ENCODE results near the gene WBP2.

Gene WBP2

DNA sequence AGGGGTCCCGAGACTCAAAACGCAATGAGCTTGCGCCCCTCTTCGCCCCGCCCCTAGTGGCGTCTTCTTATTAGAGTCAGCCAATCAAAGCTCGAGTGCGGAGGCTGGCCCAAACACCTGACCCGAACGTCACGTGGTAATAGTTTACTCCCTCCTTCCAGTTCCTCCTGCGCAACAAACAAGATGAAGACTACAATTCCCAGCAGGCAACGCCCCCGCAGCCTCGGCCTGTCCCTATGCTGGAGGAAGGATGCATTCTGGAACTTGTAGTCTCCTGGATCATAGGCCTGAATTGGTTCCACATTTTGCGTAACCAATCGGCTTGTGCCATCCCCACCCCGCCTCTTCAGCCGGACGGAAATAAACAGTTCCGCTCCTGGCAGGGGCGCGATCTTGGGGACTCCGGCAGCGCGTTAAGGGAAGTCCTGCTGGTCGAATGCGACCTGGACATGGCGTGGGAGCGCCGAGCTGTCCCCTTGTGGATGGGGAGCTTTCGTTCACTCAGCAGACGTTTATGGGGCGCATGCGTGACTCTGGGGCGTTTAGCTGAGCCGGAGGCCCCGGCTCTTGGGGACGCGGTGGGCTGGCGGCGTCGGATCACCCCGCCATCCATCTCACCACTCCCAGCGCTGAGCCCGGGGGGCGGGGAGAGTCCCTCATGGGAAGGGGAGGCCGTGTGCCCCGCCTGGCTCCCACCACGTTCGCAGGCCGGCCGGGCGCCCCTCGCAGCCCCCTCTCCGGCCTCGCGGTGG, at the start of gene WBP2:
WBP2 (minus strand) TSS at position 26 of the 752 bp plus-strand sequence. CDS start 38 bp downstream, outside the sequence.
- Histone ChIP-seq H3K4me1 (ENCODE audit: control insufficient read depth, insufficient read depth, low read length) (no peaks in the 10 kb centered on the region), H3K36me3 (ENCODE audit: control insufficient read depth, insufficient read depth, low read length) (peaks cover 7% of the 10 kb centered on the region), H3K9ac (ENCODE audit: low read depth, low read length) (peak within 1 kb of the TSS; percentile 83), H3K27me3 (ENCODE audit: control insufficient read depth, insufficient read depth, low read length) (no peaks in the 10 kb centered on the region), H3K4me3 (ENCODE audit: low read depth, low read length) (peak within 1 kb of the TSS; percentile 95), H3K9me3 (ENCODE audit: control insufficient read depth, insufficient read depth, low read length) (no peaks in the 10 kb centered on the region)

DNA sequence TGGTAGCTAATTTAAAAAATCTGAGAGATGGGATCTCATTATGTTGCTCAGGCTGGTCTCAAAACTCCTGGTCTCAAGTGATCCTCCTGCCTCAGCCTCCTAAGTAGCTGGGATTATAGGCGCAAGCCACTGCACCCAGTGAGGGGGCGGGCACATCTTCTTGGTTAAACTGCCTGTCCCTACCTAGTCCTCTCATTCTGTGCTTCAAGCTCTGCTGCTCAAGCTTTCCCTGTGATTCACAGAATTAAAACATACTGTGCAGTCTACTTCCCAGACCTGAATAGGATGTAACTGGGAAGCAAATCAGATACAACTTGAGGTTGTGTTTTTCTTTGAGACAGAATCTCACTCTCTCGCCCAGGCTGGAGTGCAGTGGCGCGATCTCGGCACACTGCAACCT, 47.3 kb upstream of the WBP2 start:
- Histone ChIP-seq H3K4me3 (ENCODE audit: low read depth, low read length) (no peak overlapping the region), H3K4me1 (ENCODE audit: control insufficient read depth, insufficient read depth, low read length) (peaks cover 2% of the 10 kb centered on the region), H3K9ac (ENCODE audit: low read depth, low read length) (no peak overlapping the region), H3K27me3 (ENCODE audit: control insufficient read depth, insufficient read depth, low read length) (no peaks in the 10 kb centered on the region), H3K9me3 (ENCODE audit: control insufficient read depth, insufficient read depth, low read length) (no peaks in the 10 kb centered on the region), H3K36me3 (ENCODE audit: control insufficient read depth, insufficient read depth, low read length) (peaks cover 40% of the 10 kb centered on the region)

DNA sequence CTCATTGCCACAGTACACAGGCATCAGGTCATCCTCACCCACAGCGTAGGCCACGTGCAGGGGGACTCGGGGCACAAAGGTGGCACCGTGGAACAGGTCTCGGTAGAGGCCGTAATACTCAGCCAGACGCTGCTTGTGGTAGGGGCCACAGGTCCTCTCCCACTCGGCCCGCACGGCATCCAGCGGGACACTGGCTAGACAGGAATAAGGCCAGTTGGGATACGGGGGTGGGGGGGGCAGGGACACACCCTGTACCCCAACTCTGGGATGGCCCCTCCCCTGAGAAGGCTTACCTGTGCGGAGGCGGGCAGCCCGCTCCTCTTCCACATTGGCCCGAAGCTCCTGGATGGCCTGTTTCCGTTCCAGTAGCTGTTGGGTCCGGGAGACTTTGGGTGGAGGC, 46.6 kb upstream of the WBP2 start:
- peaks cover 40% of the 10 kb centered on the region for H3K36me3 ChIP-seq (ENCODE audit: control insufficient read depth, insufficient read depth, low read length)
- peaks cover 2% of the 10 kb centered on the region for H3K4me1 ChIP-seq (ENCODE audit: control insufficient read depth, insufficient read depth, low read length)
- H3K4me3 ChIP-seq (ENCODE audit: low read depth, low read length) = no peak overlapping the region
- no peaks in the 10 kb centered on the region for H3K27me3 ChIP-seq (ENCODE audit: control insufficient read depth, insufficient read depth, low read length)
- no peaks in the 10 kb centered on the region for H3K9me3 ChIP-seq (ENCODE audit: control insufficient read depth, insufficient read depth, low read length)
- no peak overlapping the region for H3K9ac ChIP-seq (ENCODE audit: low read depth, low read length)

- H3K27me3 ChIP-seq (ENCODE audit: control insufficient read depth, insufficient read depth, low read length) = no peaks in the 10 kb centered on the region
- H3K4me1 ChIP-seq (ENCODE audit: control insufficient read depth, insufficient read depth, low read length) = peaks cover 2% of the 10 kb centered on the region
- H3K9me3 ChIP-seq (ENCODE audit: control insufficient read depth, insufficient read depth, low read length) = no peaks in the 10 kb centered on the region
- peaks cover 40% of the 10 kb centered on the region for H3K36me3 ChIP-seq (ENCODE audit: control insufficient read depth, insufficient read depth, low read length)
- no peak overlapping the region for H3K9ac ChIP-seq (ENCODE audit: low read depth, low read length)
- H3K4me3 ChIP-seq (ENCODE audit: low read depth, low read length) = no peak overlapping the region
Measured at GRCh38 chr17:75900691-75901533, 45.8 kb upstream of the WBP2 start.

- Histone ChIP-seq H3K9me3 (ENCODE audit: control insufficient read depth, insufficient read depth, low read length) (no peaks in the 10 kb centered on the region), H3K9ac (ENCODE audit: low read depth, low read length) (no peak overlapping the region), H3K4me3 (ENCODE audit: low read depth, low read length) (no peak overlapping the region), H3K27me3 (ENCODE audit: control insufficient read depth, insufficient read depth, low read length) (no peaks in the 10 kb centered on the region), H3K36me3 (ENCODE audit: control insufficient read depth, insufficient read depth, low read length) (peaks cover 40% of the 10 kb centered on the region), H3K4me1 (ENCODE audit: control insufficient read depth, insufficient read depth, low read length) (peaks cover 5% of the 10 kb centered on the region)
Measured at GRCh38 chr17:75899767-75900468, 44.8 kb upstream of the WBP2 start.

- Histone ChIP-seq H3K4me1 (ENCODE audit: control insufficient read depth, insufficient read depth, low read length) (peaks cover 9% of the 10 kb centered on the region), H3K36me3 (ENCODE audit: control insufficient read depth, insufficient read depth, low read length) (peaks cover 40% of the 10 kb centered on the region), H3K9me3 (ENCODE audit: control insufficient read depth, insufficient read depth, low read length) (no peaks in the 10 kb centered on the region), H3K4me3 (ENCODE audit: low read depth, low read length) (no peak overlapping the region), H3K9ac (ENCODE audit: low read depth, low read length) (no peak overlapping the region), H3K27me3 (ENCODE audit: control insufficient read depth, insufficient read depth, low read length) (no peaks in the 10 kb centered on the region)
Measured at GRCh38 chr17:75899353-75899752, 44.2 kb upstream of the WBP2 start.

DNA sequence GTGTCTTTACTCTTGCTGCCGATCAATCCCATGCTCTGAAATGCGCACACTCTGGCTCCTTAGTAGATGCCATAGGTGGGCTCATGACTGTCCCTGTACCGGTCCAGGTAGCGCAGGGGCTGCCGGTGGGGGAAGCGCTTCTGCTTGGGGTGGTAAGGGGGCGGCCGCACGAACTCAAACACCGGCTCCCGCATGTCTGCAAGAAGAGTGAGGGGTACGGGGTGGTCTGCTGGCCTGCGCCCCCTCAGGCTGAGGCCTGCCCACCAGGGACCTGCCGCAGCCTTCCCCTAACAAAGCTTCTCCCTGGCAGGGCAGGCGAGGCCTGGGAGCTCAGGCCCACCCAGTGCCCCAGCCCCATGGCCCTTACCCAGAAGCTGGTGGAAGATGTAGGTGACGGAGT, 43.7 kb upstream of the WBP2 start:
- Histone ChIP-seq H3K36me3 (ENCODE audit: control insufficient read depth, insufficient read depth, low read length) (peaks cover 40% of the 10 kb centered on the region), H3K27me3 (ENCODE audit: control insufficient read depth, insufficient read depth, low read length) (no peaks in the 10 kb centered on the region), H3K9me3 (ENCODE audit: control insufficient read depth, insufficient read depth, low read length) (no peaks in the 10 kb centered on the region), H3K4me3 (ENCODE audit: low read depth, low read length) (no peak overlapping the region), H3K9ac (ENCODE audit: low read depth, low read length) (no peak overlapping the region), H3K4me1 (ENCODE audit: control insufficient read depth, insufficient read depth, low read length) (peaks cover 11% of the 10 kb centered on the region)

DNA sequence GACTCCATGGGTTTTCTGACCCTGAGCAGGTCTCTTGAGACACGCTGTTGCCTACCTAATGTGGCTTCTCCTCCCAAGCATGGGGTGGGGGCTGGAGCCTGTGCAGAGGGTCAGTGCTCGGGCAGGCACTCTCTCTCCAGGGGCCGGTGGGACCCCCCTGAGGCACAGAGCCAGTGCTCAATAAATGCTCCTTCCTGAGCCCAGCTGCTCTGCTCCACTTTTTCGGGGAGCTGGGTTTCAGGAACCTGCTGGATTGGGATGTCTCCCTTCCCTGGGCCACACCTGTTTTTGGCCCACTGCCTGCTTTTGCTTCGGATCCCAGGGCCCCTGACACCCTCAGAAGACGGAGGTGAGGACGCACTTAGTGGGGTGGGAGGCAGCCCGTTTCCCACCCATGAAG, 42.9 kb upstream of the WBP2 start:
- peaks cover 11% of the 10 kb centered on the region for H3K4me1 ChIP-seq (ENCODE audit: control insufficient read depth, insufficient read depth, low read length)
- peaks cover 38% of the 10 kb centered on the region for H3K36me3 ChIP-seq (ENCODE audit: control insufficient read depth, insufficient read depth, low read length)
- no peak overlapping the region for H3K9ac ChIP-seq (ENCODE audit: low read depth, low read length)
- H3K27me3 ChIP-seq (ENCODE audit: control insufficient read depth, insufficient read depth, low read length) = no peaks in the 10 kb centered on the region
- no peaks in the 10 kb centered on the region for H3K9me3 ChIP-seq (ENCODE audit: control insufficient read depth, insufficient read depth, low read length)
- no peak overlapping the region for H3K4me3 ChIP-seq (ENCODE audit: low read depth, low read length)

DNA sequence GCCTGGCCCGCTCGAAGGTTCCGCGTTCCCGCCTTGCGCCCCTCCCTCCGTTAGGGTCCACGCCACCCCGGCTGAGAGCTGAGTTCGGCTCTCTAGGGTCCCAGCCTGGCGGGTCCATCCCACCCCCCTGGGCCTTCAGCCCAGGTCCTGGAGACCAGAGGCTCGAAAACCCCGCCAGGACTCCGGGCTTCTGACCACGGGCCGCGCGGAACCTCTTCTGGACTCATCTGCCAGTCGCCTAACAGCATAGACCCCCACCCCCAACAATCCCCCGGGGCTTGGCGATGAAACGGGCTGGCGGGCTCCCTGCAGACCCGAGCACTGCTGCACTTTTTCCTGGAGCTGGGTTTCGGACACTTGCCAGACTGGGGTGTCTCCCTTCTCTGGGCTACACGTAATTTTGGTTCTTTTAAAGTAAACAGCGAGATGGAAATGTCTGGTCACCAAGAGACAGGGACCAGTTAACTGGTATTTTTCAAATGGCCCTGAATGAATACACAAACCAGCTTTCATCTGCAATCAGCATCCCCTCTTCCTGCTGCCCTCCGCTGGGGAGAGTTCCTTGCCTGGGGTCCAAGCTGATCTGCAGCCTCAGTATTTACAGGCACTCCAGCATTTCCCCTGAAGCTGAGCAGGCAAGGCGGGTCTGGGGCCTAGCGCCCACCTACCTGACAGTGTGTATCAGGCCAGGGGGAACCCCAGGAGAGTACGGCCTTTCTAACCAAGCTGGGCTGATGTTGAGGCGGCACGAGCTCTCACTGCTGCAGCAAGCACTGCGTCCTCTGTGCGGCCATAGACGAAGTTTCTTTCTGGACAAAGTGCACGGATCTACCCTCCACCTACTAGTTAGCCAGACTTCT, 42.3 kb upstream of the WBP2 start:
- Histone ChIP-seq H3K36me3 (ENCODE audit: control insufficient read depth, insufficient read depth, low read length) (peaks cover 36% of the 10 kb centered on the region), H3K9ac (ENCODE audit: low read depth, low read length) (peak overlapping the region; percentile 60), H3K9me3 (ENCODE audit: control insufficient read depth, insufficient read depth, low read length) (no peaks in the 10 kb centered on the region), H3K4me1 (ENCODE audit: control insufficient read depth, insufficient read depth, low read length) (peaks cover 11% of the 10 kb centered on the region), H3K27me3 (ENCODE audit: control insufficient read depth, insufficient read depth, low read length) (no peaks in the 10 kb centered on the region), H3K4me3 (ENCODE audit: low read depth, low read length) (peak overlapping the region; percentile 41)

DNA sequence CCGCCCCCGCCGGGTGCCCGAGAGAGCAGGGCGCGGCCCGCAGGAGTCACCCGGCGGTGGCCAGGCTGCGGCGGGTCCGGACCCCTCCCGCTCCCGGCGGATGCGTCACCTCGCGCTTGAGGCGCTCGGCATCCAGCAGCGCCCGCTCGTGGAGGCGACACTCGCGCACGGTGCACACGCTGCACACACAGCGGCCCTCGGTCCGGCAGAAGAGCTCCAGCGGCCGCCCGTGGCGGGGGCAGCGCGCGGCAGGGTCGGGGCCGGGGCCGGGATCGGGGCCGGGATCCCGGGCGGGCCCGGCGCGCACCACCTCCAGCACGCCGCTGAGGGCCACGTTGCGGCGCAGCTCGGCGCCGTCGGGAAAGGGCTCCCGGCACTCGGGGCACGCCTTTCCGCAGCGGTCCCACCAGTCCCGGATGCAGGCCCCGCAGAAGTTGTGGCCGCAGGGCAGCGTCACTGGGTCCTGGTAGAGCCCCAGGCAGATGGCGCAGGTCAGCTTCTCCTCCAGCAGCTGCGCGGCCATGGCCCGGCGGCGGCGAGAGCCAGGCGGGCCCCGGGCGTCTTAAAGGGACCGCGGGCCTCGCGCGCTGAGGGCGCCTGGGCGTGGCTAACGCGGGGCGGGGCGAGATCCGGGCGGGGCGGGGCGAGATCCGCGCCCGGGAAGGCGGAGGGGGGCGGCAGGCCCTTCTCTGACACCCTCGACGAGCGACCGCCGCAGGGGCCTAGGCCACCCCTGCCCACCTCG, 41.5 kb upstream of the WBP2 start, which contains the start of gene TRIM65:
TRIM65 (minus strand) TSS at position 537 of the 745 bp plus-strand sequence; CDS start at position 523, 14 bp downstream.
- H3K4me3 ChIP-seq (ENCODE audit: low read depth, low read length) = peak within 1 kb of the TSS; percentile 79
- H3K4me1 ChIP-seq (ENCODE audit: control insufficient read depth, insufficient read depth, low read length) = peaks cover 11% of the 10 kb centered on the region
- peak within 1 kb of the TSS; percentile 70 for H3K9ac ChIP-seq (ENCODE audit: low read depth, low read length)
- H3K9me3 ChIP-seq (ENCODE audit: control insufficient read depth, insufficient read depth, low read length) = no peaks in the 10 kb centered on the region
- H3K36me3 ChIP-seq (ENCODE audit: control insufficient read depth, insufficient read depth, low read length) = peaks cover 38% of the 10 kb centered on the region
- no peaks in the 10 kb centered on the region for H3K27me3 ChIP-seq (ENCODE audit: control insufficient read depth, insufficient read depth, low read length)
